Activated T-cell treated with anti-CD3 and anti-CD28 coated beads for 4 hours (primary cell): ENCODE data around the gene DEFB113.

ENCODE experiments used
- DNase-seq: peaks from one replicate; pipeline ENCODE4 v3.0.0-alpha.2; 2020

DEFB113 gene

DNA sequence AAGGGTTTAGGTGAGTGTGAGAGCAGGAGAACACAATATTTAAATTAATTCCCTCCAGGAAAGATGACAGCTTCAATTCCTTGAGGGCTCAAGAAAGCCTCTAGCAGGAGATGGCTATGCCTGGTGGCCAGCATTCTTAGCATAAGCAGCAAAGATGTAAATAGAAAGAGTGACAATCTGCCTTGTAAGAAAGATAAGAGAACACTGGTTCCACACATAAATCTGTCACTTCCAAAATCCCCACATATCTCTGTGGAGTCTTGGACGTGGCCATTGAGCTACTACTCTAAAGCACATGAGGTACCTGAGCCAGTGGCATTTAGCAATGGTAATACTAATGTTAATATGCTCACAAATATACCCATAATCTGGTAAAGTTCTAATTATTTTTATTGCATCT is 34.7 kb downstream of the DEFB113 start:
- DNase-seq, result no peak

DNA sequence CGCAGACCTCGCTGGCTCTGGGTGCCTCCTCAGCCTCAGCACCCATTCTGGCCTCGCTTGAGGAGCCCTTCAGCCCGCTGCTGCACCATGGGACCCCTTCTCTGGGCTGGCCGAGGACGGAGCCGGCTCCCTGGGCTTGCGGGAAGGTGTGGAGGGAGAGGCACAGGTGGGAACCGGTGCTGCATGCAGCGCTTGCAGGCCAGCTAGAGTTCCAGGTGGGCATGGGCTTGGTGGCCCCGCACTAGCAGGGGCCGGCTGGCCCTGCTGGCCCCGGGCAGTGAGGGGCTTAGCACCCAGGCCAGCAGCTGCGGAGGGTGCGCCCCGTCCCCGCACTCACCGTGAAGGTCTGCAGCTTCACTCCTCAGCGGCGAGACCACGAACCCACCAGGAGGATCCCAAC is 35.9 kb downstream of the DEFB113 start:
- no peak for DNase-seq

DNA sequence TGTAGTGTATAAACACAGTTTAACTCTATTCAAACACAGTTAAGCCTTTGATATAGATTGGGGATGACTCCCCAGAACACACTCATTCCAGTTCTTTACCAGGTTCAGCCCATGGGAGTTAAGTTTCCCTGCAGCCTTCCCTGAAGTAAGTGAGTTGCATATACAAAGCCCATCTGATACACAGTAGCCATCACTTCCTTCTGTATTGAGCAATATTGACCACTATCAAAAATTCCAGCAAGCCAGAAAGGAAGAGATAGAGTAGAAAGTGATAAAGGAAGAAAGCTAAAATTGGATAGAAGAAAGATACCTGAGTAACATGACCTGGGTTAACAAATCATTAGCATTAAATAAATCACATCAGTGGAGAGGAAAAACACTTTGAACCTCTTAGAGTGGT is 40.1 kb downstream of the DEFB113 start:
- DNase-seq, result no peak

DNA sequence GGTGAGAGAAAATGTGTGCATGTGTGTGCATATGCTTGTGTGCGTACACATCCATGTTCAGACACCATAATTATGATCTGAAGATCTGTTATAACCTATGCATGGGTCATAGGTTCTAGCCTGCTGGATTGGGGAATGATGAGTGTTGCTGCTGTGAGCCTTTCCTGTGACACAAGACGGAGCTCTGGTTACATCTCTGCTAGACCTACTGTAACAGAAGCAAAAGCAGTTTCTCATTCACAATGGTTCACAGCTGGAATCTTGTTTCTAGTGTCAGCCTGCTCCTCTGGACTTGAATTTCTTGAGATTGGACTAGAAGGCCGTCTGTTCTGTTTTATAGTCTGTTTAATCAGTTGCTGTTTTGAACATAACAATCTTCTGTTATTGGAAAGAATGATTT is 45.6 kb downstream of the DEFB113 start:
- no peak for DNase-seq

DNA sequence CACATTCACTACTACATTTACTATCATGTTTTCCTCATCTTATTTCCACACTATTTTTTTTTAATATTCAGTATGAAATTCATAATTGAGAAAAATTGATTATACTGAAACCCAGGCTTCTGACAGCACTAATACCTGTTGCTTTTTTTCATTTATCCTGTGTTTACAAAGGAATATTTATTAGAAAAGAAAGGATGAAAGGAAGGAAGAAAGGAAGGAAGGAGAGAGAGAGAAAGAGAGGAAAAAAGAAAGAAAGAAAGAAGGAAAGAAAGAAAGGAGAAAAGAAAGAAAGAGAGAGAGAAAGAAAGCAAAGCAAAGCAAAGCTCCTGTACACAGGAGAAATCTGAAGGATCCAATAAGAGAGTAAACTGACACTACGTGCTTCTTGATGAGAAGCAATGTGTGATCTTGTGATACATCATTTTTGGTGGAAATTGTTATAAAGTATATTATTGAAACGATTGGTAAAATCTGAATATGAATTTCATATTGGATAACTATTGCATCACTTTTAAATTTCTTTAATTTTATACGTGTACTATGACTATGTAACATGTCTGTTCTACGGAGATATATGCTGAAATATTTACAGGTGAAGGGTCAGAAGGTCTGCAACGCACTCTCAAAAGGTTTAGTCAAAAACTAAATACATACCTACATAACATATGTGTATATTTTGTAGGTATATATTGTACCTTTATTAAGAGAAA is 49.3 kb downstream of the DEFB113 start:
- no peak for DNase-seq

DNA sequence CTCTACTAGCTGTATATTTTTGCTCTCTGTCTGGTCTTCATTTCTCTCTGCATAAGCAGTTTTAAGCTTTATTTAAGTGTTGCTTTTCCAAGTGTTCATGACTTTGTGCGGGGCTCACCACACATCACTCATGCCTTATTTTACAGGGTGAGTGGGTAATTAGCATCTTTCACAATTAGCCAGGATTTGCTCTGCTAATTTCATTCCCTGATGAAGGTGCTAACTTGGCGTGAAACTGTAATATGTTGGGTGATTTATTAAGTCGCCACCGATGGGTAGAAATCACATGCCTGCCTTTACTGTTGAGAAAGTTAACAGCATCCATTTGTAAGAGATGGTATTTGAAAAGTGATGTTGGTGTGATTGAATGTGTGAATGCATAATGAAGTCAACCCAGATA is 50.2 kb downstream of the DEFB113 start:
- no peak for DNase-seq

DNA sequence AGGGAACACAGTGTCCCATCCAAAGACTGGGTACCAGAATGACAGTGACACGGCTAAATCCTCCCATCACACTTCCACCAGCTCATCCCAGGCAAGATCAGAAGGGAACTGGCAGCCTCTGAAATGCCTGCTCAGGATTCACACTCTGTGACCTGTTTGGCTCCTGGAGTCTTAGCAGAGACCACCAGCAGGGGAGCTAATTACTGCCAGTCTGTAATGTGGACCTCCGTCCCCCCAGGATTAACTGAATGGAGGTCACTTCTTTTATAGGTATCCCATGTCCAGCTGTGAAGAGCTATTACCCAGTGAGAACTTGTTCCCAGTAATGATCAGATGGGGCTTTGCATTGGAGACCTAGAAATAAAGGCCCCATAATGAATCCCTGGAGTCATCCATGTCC is 50.6 kb downstream of the DEFB113 start:
- no peak for DNase-seq
